ENCODE data around the gene FAM210B. TPM values are rescaled to one million over a fixed set of nuclear protein-coding genes. Genes with fewer than 3 reads are reported as not detected.
A peak's percentile ranks its signal among the peaks of the same experiment; 100 is the strongest.

FAM210B gene
- total and polyA plus RNA-seq, 2 donors (not counting 1 experiment from before 2014, with no cell fraction given), result 90.6 to 120 TPM

DNA sequence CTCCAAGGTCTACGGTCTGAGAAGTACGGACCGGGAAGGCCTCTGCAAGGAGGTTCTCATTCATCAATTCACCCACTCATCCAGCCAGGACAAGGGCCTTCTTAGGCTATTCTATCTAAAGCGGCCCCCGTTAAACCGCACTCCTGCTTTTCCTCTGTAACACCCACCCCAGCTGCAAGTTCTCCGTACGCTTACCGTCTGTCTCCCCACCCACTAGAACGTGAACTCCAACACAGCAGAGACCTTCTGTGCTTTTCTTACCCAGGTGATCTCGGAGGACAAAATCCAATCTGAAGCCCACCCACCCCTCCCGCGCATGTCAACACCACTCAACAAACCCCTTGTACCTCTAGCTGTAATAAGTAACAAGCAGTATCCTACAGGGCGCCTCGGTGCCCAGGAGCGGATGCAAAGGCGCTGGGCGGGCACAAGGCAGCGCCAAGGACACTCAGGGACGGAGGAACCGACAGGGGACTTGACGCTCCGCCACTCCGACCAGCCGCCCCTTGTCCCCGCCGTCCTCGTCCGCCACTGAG, 32.9 kb downstream of the FAM210B start:
- Histone ChIP-seq H3K9me3 (ENCODE audit: control insufficient read depth, insufficient read depth, low read depth, low read length) (no peaks in the 10 kb centered on the region), H3K9ac (ENCODE audit: insufficient read depth, low read length) (peak overlapping the region; percentile 79), H3K4me3 (replicated peaks in 1 of 4; ENCODE audit: control extremely low read depth in 1 of 4, insufficient read depth in 1 of 4, low read depth in 3 of 4, low read length in 4 of 4) (peak overlapping the region; percentile 73 to 99 (median 93)), H3K36me3 (ENCODE audit: control insufficient read depth, insufficient read depth, low read length) (peaks cover 9% of the 10 kb centered on the region), H3K4me2 (ENCODE audit: extremely low read depth, insufficient read depth, low read length) (peak overlapping the region; percentile 95), H2AFZ (ENCODE audit: low read length) (peak overlapping the region; percentile 92), H3K27ac (ENCODE audit: insufficient read depth, low read length) (peak overlapping the region; percentile 92), H3K27me3 (ENCODE audit: control insufficient read depth, insufficient read depth, low read length) (no peaks in the 10 kb centered on the region), H4K20me1 (ENCODE audit: control insufficient read depth, extremely low read depth, insufficient read depth, low read length) (no peaks in the 10 kb centered on the region), H3K4me1 (ENCODE audit: control insufficient read depth, extremely low read depth, insufficient read depth, low read length) (peaks cover 5% of the 10 kb centered on the region), H3K79me2 (ENCODE audit: control insufficient read depth, insufficient read depth, low read length) (peaks cover 79% of the 10 kb centered on the region)
- TF ChIP-seq EZH2 (IDR thresholded peaks at IDR 0.05; ENCODE audit: low read length, missing control alignments) (no peak), CTCF (conservative IDR thresholded peaks at IDR 0.05 in 1 of 2, IDR thresholded peaks at IDR 0.05 in 1 of 2; ENCODE audit: low read depth in 1 of 2, low read length in 2 of 2) (no peak)
- peak in 1 of 2 donors; percentile 18 for DNase-seq (ENCODE audit: low read depth in 2 of 2)

- no peak for TF ChIP-seq EZH2 (IDR thresholded peaks at IDR 0.05; ENCODE audit: low read length, missing control alignments)
- TF ChIP-seq CTCF (conservative IDR thresholded peaks at IDR 0.05 in 1 of 2, IDR thresholded peaks at IDR 0.05 in 1 of 2; ENCODE audit: low read depth in 1 of 2, low read length in 2 of 2), result no peak
- peak within 1 kb of the TSS; percentile 92 for H3K27ac ChIP-seq (ENCODE audit: insufficient read depth, low read length)
- peaks cover 5% of the 10 kb centered on the region for H3K4me1 ChIP-seq (ENCODE audit: control insufficient read depth, extremely low read depth, insufficient read depth, low read length)
These were observed 33.5 kb downstream of the FAM210B start, which contains the start of the genes AURKA and CSTF1 for GRCh38 chr20:56392132-56392880. TSS of gene AURKA (minus strand) at chr20:56392215. CDS start at chr20:56388197, 4,018 bp downstream. TSS of gene CSTF1 (plus strand) at chr20:56392645. CDS start at chr20:56395553, 2,908 bp downstream.

DNA sequence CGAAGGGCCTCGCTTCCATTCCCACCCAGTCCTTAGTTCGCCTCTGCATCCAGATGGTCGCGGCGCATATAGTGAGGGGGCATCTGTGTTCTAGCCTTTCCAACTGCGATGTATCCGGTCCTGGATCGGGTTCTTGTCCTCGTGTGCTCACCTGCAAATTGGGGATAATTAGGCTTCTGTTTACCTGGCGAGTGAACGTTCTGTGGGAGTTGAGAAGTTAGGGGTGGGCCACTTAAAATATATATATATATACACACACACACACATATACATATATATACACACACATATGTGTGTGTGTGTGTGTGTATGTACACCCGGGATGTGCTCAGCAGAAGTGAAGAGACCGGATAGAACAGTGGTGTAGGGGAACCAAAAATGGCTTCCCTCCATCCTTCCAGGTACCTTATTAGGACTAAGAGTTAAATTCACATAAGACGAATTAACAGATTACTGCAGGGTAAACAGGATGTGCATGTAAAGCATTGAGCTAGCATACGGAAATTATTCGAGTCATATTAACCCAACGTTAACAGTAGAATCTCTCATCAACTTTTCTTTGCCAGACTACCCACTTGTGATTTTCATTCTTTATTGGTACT, 34.2 kb downstream of the FAM210B start:
- H3K9me3 ChIP-seq (ENCODE audit: control insufficient read depth, insufficient read depth, low read depth, low read length), result no peaks in the 10 kb centered on the region
- DNase-seq (ENCODE audit: low read depth in 2 of 2), result no peak
- peaks cover 70% of the 10 kb centered on the region for H3K79me2 ChIP-seq (ENCODE audit: control insufficient read depth, insufficient read depth, low read length)
- H3K4me2 ChIP-seq (ENCODE audit: extremely low read depth, insufficient read depth, low read length), result peak overlapping the region; percentile 88
- H3K9ac ChIP-seq (ENCODE audit: insufficient read depth, low read length), result peak overlapping the region; percentile 85
- peak overlapping the region; percentile 73 to 99 (median 93) for H3K4me3 ChIP-seq (replicated peaks in 1 of 4; ENCODE audit: control extremely low read depth in 1 of 4, insufficient read depth in 1 of 4, low read depth in 3 of 4, low read length in 4 of 4)
- no peaks in the 10 kb centered on the region for H4K20me1 ChIP-seq (ENCODE audit: control insufficient read depth, extremely low read depth, insufficient read depth, low read length)
- no peak for TF ChIP-seq CTCF (conservative IDR thresholded peaks at IDR 0.05 in 1 of 2, IDR thresholded peaks at IDR 0.05 in 1 of 2; ENCODE audit: low read depth in 1 of 2, low read length in 2 of 2)
- TF ChIP-seq EZH2 (IDR thresholded peaks at IDR 0.05; ENCODE audit: low read length, missing control alignments), result no peak
- no peaks in the 10 kb centered on the region for H3K27me3 ChIP-seq (ENCODE audit: control insufficient read depth, insufficient read depth, low read length)
- peak overlapping the region; percentile 92 for H3K27ac ChIP-seq (ENCODE audit: insufficient read depth, low read length)
- H2AFZ ChIP-seq (ENCODE audit: low read length), result peak overlapping the region; percentile 75
- H3K36me3 ChIP-seq (ENCODE audit: control insufficient read depth, insufficient read depth, low read length), result peaks cover 17% of the 10 kb centered on the region
- peaks cover 5% of the 10 kb centered on the region for H3K4me1 ChIP-seq (ENCODE audit: control insufficient read depth, extremely low read depth, insufficient read depth, low read length)

More at GRCh38 chr20:56392132-56392880, 33.5 kb downstream of the FAM210B start, which contains the start of the genes AURKA and CSTF1:
- peak; percentile 100 for DNase-seq (ENCODE audit: low read depth in 2 of 2)
- Histone ChIP-seq H3K4me2 (ENCODE audit: extremely low read depth, insufficient read depth, low read length) (peak within 1 kb of the TSS; percentile 95), H3K79me2 (ENCODE audit: control insufficient read depth, insufficient read depth, low read length) (peaks cover 75% of the 10 kb centered on the region), H3K4me3 (replicated peaks in 1 of 4; ENCODE audit: control extremely low read depth in 1 of 4, insufficient read depth in 1 of 4, low read depth in 3 of 4, low read length in 4 of 4) (peak within 1 kb of the TSS; percentile 73 to 99 (median 93)), H3K27me3 (ENCODE audit: control insufficient read depth, insufficient read depth, low read length) (no peaks in the 10 kb centered on the region), H4K20me1 (ENCODE audit: control insufficient read depth, extremely low read depth, insufficient read depth, low read length) (no peaks in the 10 kb centered on the region), H2AFZ (ENCODE audit: low read length) (peak within 1 kb of the TSS; percentile 92), H3K9me3 (ENCODE audit: control insufficient read depth, insufficient read depth, low read depth, low read length) (no peaks in the 10 kb centered on the region), H3K9ac (ENCODE audit: insufficient read depth, low read length) (peak within 1 kb of the TSS; percentile 85), H3K36me3 (ENCODE audit: control insufficient read depth, insufficient read depth, low read length) (peaks cover 13% of the 10 kb centered on the region)
